Esophagus (tissue), 2 donors: ENCODE data around the gene UGT1A3. TPM values are rescaled to one million over a fixed set of nuclear protein-coding genes. Genes with fewer than 3 reads are reported as not detected.
"Not testable (repeated sequence)": the region's sequence is repeated elsewhere in the genome, so short reads cannot be mapped to it uniquely, and the experiment has no call there.

Experiments used
- H3K27ac ChIP-seq, 2 donors: one replicate each; pipeline ENCODE4 v1.5.1; 2013; ENCODE audit warnings: low read depth in 2 of 2, mild to moderate bottlenecking in 2 of 2, inconsistent platforms in 1 of 2, low read length in 1 of 2, moderate library complexity in 1 of 2
- H3K27me3 ChIP-seq, 2 donors: one replicate each; pipeline ENCODE4 v1.6.1; 2013; ENCODE audit warnings: low read length in 2 of 2, control low read depth in 1 of 2, mild to moderate bottlenecking in 1 of 2; ENCODE audit not compliant: insufficient read depth in 2 of 2, control insufficient read depth in 1 of 2
- H3K36me3 ChIP-seq, 2 donors: one replicate each; pipeline ENCODE4 v1.6.1; 2013; ENCODE audit warnings: low read length in 1 of 2; ENCODE audit not compliant: control insufficient read depth in 2 of 2, insufficient read depth in 2 of 2
- H3K4me1 ChIP-seq, 2 donors: one replicate each; pipeline ENCODE4 v1.6.1; 2013; ENCODE audit warnings: low read length in 1 of 2; ENCODE audit not compliant: control insufficient read depth in 2 of 2, insufficient read depth in 2 of 2
- H3K4me3 ChIP-seq, 2 donors: one replicate each; pipeline ENCODE4 v1.5.1; 2013; ENCODE audit warnings: low read length in 2 of 2, mild to moderate bottlenecking in 2 of 2, low read depth in 1 of 2, moderate library complexity in 1 of 2
- H3K9me3 ChIP-seq, 2 donors: one replicate each; pipeline ENCODE4 v1.6.1; 2013; ENCODE audit warnings: mild to moderate bottlenecking in 2 of 2, low read depth in 1 of 2, low read length in 1 of 2, moderate library complexity in 1 of 2; ENCODE audit not compliant: control insufficient read depth in 2 of 2, insufficient read depth in 1 of 2
- WGBS, 2 donors: extraction: QIAGEN DNeasy Blood & Tissue Kit; methylation state at CpG; one replicate each; pipeline ENCODE4 v1.1.7; 2013; 5-methylcytosine and 5-hydroxymethylcytosine counted together
- polyA plus RNA-seq, 2 donors: library from polyadenylated mRNA; stranded (reverse); fragments of 200-250 nt; gene quantifications; one replicate each; pipeline ENCODE4 v1.2.3, GENCODE V29; 2013
- donor health status: healthy with polysubstance abuse.
- donor health status: Bipolar disorder and iron deficiency.

UGT1A3 gene
- polyA plus RNA-seq, 2 donors: 0.07 to 1.5 TPM

GRCh38 chr2:233736868-233737653, 8.2 kb downstream of the UGT1A3 start:
- H3K36me3 ChIP-seq, H3K4me3 ChIP-seq, H3K9me3 ChIP-seq, H3K4me1 ChIP-seq, H3K27ac ChIP-seq, H3K27me3 ChIP-seq: not testable (repeated sequence)
- WGBS, 2 donors: 88 to 90% methylated on average over 14 of the region's 14 CpGs

DNA sequence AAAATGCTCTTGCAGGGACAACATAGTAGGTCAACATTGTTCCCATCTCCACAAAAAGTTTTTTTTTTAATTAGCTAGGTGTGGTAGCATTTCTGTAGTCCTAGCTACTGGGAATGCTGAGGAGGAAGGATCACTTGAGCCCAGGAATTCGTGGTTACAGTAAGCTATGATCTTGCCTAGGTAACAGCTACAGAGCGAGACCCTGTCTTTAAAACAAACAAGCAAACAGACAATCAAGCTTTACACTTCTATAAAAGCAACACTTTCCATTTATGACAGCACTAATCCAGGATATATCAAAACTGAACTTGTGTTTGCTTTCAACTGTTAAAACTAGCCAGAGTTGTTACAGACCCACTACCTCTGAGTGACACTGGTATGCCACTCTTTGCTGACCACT, 12.0 kb downstream of the UGT1A3 start:
- Histone ChIP-seq H3K4me3 (no peak overlapping the region), H3K36me3 (peaks cover 0 to 2% of the 10 kb centered on the region in 2 donors), H3K27ac (no peak overlapping the region), H3K9me3 (peaks cover 0 to 2% of the 10 kb centered on the region in 2 donors), H3K27me3 (no peaks in the 10 kb centered on the region), H3K4me1 (no peaks in the 10 kb centered on the region)
- WGBS, 2 donors: 52 to 72% methylated on average over 2 of the region's 2 CpGs

GRCh38 chr2:233743464-233744259, 14.8 kb downstream of the UGT1A3 start:
- Histone ChIP-seq H3K4me1 (no peaks in the 10 kb centered on the region), H3K27me3 (no peaks in the 10 kb centered on the region), H3K9me3 (no peaks in the 10 kb centered on the region), H3K36me3 (peaks cover 0 to 2% of the 10 kb centered on the region in 2 donors), H3K27ac (no peak overlapping the region), H3K4me3 (no peak overlapping the region)
- WGBS, 2 donors: 94 to 95% methylated on average over 44 to 46 of the region's 46 CpGs

- H3K36me3 ChIP-seq: peaks cover 0 to 2% of the 10 kb centered on the region in 2 donors
- WGBS, 2 donors: 65 to 67% methylated on average over 5 of the region's 5 CpGs
- H3K27ac ChIP-seq: no peak overlapping the region
- H3K9me3 ChIP-seq: no peaks in the 10 kb centered on the region
- no peaks in the 10 kb centered on the region for H3K27me3 ChIP-seq
- H3K4me3 ChIP-seq: no peak overlapping the region
- no peaks in the 10 kb centered on the region for H3K4me1 ChIP-seq
Measured at GRCh38 chr2:233745073-233745755, 16.4 kb downstream of the UGT1A3 start.

- not testable (repeated sequence) for H3K4me3 ChIP-seq, H3K9me3 ChIP-seq, H3K27ac ChIP-seq, H3K4me1 ChIP-seq, H3K27me3 ChIP-seq, H3K36me3 ChIP-seq
- 71 to 77% methylated on average over 2 of the region's 2 CpGs for WGBS, 2 donors
Measured at GRCh38 chr2:233745838-233746237, 17.0 kb downstream of the UGT1A3 start.

GRCh38 chr2:233746475-233747282, 17.8 kb downstream of the UGT1A3 start:
- no peaks in the 10 kb centered on the region for H3K4me1 ChIP-seq
- H3K36me3 ChIP-seq: peaks cover 0 to 2% of the 10 kb centered on the region in 2 donors
- no peaks in the 10 kb centered on the region for H3K27me3 ChIP-seq
- 76 to 81% methylated on average over 10 of the region's 10 CpGs for WGBS, 2 donors
- H3K9me3 ChIP-seq: peaks cover 0 to 7% of the 10 kb centered on the region in 2 donors
- no peak overlapping the region for H3K27ac ChIP-seq
- H3K4me3 ChIP-seq: no peak overlapping the region

DNA sequence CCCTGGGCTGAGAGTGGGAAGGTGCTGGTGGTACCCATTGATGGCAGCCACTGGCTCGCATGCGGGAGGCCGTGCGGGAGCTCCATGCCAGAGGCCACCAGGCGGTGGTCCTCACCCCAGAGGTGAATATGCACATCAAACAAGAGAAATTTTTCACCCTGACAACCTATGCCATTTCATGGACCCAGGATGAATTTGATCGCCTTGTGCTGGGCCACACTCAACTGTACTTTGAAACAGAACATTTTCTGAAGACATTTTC, 18.4 kb downstream of the UGT1A3 start:
- Histone ChIP-seq H3K4me3 (no peak overlapping the region), H3K27ac (no peak overlapping the region), H3K4me1 (no peaks in the 10 kb centered on the region), H3K9me3 (peaks cover 0 to 7% of the 10 kb centered on the region in 2 donors), H3K27me3 (no peaks in the 10 kb centered on the region), H3K36me3 (peaks cover 0 to 2% of the 10 kb centered on the region in 2 donors)
- 95 to 96% methylated on average over 6 of the region's 6 CpGs for WGBS, 2 donors

GRCh38 chr2:233750689-233751088, 21.8 kb downstream of the UGT1A3 start:
- not testable (repeated sequence) for H3K4me3 ChIP-seq, H3K27me3 ChIP-seq, H3K4me1 ChIP-seq, H3K36me3 ChIP-seq, H3K27ac ChIP-seq, H3K9me3 ChIP-seq
- WGBS, 2 donors: 72 to 85% methylated on average over 2 of the region's 2 CpGs
